NCI-H2196 (cell line): Measurements from ENCODE around the gene ARAP1.

Experiments
- DNase-seq: peaks from one replicate; lab custom pipeline; 2025; ENCODE audit not compliant: unreplicated experiment; lab: John Stamatoyannopoulos, UW

Gene ARAP1

GRCh38 chr11:72705442-72706365 lies 46.5 kb downstream of the ARAP1 start:
- DNase-seq, result no peak

- DNase-seq, result no peak
These were observed 47.4 kb downstream of the ARAP1 start for GRCh38 chr11:72704783-72705265.

- no peak for DNase-seq
These were observed 48.0 kb downstream of the ARAP1 start for GRCh38 chr11:72704028-72704782.

- no peak for DNase-seq
These were observed 48.8 kb downstream of the ARAP1 start for GRCh38 chr11:72703267-72704008.

- DNase-seq, result no peak
These were observed 49.5 kb downstream of the ARAP1 start for GRCh38 chr11:72702577-72703241.

GRCh38 chr11:72702096-72702495 lies 50.1 kb downstream of the ARAP1 start:
- DNase-seq, result no peak

- no peak for DNase-seq
These were observed 50.7 kb downstream of the ARAP1 start for GRCh38 chr11:72701466-72701865.

GRCh38 chr11:72700146-72700545 lies 52.1 kb downstream of the ARAP1 start:
- DNase-seq, result no peak

- no peak for DNase-seq
These were observed 54.4 kb downstream of the ARAP1 start for GRCh38 chr11:72697814-72698213.

- DNase-seq, result no peak
These were observed 55.1 kb downstream of the ARAP1 start for GRCh38 chr11:72696866-72697700.

- no peak for DNase-seq
These were observed 56.9 kb downstream of the ARAP1 start for GRCh38 chr11:72695354-72695753.

GRCh38 chr11:72693271-72693968 lies 58.8 kb downstream of the ARAP1 start:
- no peak for DNase-seq

GRCh38 chr11:72692498-72693237 lies 59.5 kb downstream of the ARAP1 start:
- DNase-seq, result no peak

GRCh38 chr11:72690166-72690565 lies 62.0 kb downstream of the ARAP1 start:
- no peak for DNase-seq

- DNase-seq, result no peak
These were observed 63.3 kb downstream of the ARAP1 start for GRCh38 chr11:72688929-72689328.

- DNase-seq, result no peak
These were observed 63.7 kb downstream of the ARAP1 start for GRCh38 chr11:72688486-72688885.

GRCh38 chr11:72687326-72687725 lies 64.9 kb downstream of the ARAP1 start:
- no peak for DNase-seq

- no peak for DNase-seq
These were observed 65.5 kb downstream of the ARAP1 start for GRCh38 chr11:72686639-72687220.
